HG03045 (cell line): ENCODE results near the gene THNSL1.

Experiments used
- ATAC-seq: cut with Tn5 transposase; IDR thresholded peaks from one replicate; pipeline ENCODE4 v1.9.1; 2021; ENCODE audit warnings: mild to moderate bottlenecking, moderate library complexity; ENCODE audit not compliant: unreplicated experiment

Gene THNSL1

GRCh38 chr10:25050402-25050801 lies 34.0 kb downstream of the THNSL1 start:
- no peak for ATAC-seq

- no peak for ATAC-seq
Measured at GRCh38 chr10:25052012-25052411, 35.6 kb downstream of the THNSL1 start.

GRCh38 chr10:25056726-25057125 lies 40.3 kb downstream of the THNSL1 start:
- no peak for ATAC-seq

- no peak for ATAC-seq
Measured at GRCh38 chr10:25057886-25058285, 41.5 kb downstream of the THNSL1 start.

GRCh38 chr10:25059990-25060389 lies 43.6 kb downstream of the THNSL1 start:
- ATAC-seq: no peak

- ATAC-seq: no peak
Measured at GRCh38 chr10:25061125-25061524, 44.7 kb downstream of the THNSL1 start.

GRCh38 chr10:25061711-25062449 lies 45.5 kb downstream of the THNSL1 start:
- ATAC-seq: no peak

GRCh38 chr10:25063157-25063556 lies 46.7 kb downstream of the THNSL1 start:
- ATAC-seq: no peak

GRCh38 chr10:25063644-25064043 lies 47.2 kb downstream of the THNSL1 start:
- ATAC-seq: no peak

GRCh38 chr10:25064401-25064800 lies 48.0 kb downstream of the THNSL1 start:
- no peak for ATAC-seq

GRCh38 chr10:25065761-25066476 lies 49.5 kb downstream of the THNSL1 start:
- no peak for ATAC-seq

GRCh38 chr10:25068152-25069058 lies 52.0 kb downstream of the THNSL1 start:
- no peak for ATAC-seq

- no peak for ATAC-seq
Measured at GRCh38 chr10:25071227-25071626, 54.8 kb downstream of the THNSL1 start.

GRCh38 chr10:25072786-25073185 lies 56.4 kb downstream of the THNSL1 start:
- ATAC-seq: no peak

- ATAC-seq: no peak
Measured at GRCh38 chr10:25075825-25076224, 59.4 kb downstream of the THNSL1 start.
